CD4-positive, alpha-beta T cell treated with Interleukin-15 for 1 hour (primary cell): Measurements from ENCODE around the gene TRIM75.
"Not testable (repeated sequence)": the region's sequence is repeated elsewhere in the genome, so short reads cannot be mapped to it uniquely, and the experiment has no call there.

Experiments
- DNase-seq: peaks from one replicate; pipeline ENCODE4 v3.0.0-alpha.2; 2020

TRIM75 gene

DNA sequence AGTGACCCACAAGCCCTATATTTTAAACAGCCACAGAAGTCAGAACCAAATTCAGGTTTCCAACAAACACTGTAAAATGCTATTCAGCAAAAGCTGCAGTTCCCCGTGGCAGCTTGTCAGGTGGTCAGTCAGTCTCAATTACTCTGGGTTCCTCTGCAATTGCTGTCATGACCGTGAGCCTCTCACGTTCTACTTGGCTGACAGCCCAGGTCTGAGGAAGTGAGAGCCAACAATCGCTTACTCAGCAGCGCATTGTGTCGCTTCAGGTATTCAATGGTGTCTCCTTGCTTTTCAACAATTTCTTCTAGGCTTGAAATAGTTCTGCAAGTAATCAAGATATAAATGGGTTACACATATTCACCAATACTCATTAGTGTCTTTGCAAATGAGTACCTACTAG, 25.8 kb downstream of the TRIM75 start:
- DNase-seq = no peak

DNA sequence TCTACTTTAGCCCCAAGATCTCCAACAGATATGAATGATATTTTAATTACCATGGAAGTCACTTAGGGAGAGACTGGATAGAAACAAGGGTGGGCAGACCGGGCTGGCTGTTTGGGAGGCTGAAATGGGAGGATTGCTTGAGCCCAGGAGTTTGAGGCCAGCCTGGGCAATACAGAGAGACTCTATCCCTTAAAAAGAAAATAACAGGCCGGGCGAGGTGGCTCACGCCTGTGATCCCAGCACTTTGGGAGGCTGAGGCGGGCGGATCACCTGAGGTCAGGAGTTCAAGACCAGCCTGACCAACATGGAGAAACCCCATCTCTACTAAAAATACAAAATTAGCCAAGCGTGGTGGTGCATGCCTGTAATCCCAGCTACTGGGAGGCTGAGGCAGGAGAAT, 31.1 kb downstream of the TRIM75 start:
- not testable (repeated sequence) for DNase-seq

DNA sequence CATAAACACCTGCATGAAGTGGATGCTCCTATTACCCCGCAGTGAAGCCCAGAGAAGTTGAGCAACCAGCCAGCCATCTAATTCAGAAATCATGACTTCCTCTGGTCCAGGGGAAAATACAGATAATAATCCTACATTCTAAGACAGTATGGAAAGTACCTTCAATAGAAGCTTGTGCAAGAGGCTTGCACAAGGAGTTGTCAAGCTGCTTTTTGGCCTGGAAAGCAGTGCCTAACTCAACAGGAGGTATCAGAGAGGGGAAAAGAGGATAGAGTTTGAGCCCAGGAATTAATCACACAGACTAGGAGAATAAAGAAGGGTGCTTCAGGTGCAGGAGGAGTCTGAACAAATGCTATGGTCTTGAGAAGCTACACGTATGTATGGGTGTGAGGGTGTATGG, 32.3 kb downstream of the TRIM75 start:
- no peak for DNase-seq

DNA sequence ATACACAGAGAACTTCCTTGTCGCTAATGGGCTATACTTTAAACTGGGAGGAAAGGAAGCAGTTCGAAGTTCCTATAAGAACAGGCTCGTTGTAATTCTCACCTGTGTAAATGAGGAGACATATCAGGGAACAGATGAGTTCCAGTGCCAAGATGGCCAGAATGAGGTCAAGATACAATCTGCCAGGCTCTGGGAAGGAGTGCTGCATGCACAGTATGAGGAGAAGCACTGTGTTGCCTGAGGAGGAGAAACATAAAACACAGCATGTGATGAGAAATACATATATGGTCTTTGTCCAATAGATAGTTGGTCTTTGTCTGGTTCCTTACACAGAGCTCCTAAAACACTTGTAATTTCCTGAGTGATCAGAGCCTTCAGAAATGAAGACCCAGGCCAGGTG, 34.7 kb downstream of the TRIM75 start:
- no peak for DNase-seq

DNA sequence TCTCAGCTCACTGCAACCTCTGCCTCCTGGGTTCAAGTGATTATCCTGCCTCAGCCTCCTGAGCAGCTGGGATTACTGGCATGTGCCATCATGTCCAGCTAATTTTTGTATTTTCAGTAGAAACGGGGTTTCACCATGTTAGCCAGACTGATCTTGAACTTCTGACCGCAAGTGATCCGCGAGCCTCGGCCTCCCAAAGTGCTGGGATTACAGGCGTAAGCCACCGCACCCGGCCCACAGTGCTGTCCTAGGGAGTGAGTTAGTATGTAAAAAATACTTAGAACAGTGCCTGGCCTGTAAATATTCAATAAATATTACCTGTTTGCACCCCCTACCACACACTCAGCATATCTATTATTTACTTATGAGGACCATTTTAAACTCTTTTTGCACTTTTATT, 38.5 kb downstream of the TRIM75 start:
- not testable (repeated sequence) for DNase-seq

DNA sequence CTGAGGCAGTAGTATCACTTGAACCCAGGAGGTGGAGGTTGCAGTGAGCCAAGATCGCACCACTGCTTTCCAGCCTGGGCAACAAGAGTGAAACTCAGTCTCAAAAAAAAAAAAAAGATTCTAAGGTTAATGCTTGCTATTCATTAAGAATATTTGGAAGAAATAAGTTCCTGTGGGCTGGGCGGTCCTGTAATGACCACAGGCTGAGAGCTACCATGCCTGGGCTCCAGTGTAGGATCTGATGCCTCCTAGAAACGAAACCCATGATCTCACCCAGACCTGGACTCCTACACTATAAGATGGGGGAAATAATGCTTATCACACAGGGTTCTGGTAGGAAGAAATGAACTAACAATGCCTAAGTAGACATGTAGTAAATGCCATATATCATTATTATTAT, 41.2 kb downstream of the TRIM75 start:
- no peak for DNase-seq

DNA sequence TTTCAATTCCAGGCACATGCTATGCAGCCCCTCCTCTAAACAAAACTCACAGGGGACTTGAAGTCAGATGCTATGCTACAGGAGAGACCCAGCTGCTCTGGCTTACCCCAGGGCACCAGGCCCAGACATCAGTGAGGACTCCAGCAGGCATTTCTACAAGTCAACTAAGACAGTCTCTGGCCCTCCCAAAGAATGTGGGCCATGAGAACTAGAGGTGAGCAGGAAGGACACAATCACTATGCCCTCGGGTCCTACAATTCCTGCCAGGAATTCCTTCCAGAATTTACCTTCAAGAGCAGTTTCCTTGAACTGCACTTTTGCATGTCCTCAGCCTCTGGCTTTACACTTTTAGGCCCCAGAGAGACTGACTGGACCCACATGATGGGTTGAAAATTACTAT, 41.6 kb downstream of the TRIM75 start:
- DNase-seq = no peak

DNA sequence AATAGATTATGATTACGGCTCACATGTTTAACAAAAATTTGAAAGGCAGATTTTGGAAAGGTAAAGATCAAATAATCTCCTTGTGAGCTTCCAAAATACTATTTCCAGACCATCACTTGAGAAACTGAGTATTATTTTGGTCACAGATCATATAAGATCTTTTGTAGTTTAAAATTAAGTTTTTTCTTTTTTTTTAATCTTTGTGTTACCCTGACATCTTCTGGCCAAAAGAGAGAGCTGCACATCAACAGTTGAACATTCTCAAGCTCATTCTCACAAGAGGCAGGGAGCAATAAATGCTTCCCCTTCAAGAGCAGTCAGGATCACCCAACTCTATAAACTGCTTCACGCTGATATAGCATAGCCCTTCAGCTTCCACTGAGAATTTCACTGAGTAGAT, 43.1 kb downstream of the TRIM75 start:
- DNase-seq = no peak

DNA sequence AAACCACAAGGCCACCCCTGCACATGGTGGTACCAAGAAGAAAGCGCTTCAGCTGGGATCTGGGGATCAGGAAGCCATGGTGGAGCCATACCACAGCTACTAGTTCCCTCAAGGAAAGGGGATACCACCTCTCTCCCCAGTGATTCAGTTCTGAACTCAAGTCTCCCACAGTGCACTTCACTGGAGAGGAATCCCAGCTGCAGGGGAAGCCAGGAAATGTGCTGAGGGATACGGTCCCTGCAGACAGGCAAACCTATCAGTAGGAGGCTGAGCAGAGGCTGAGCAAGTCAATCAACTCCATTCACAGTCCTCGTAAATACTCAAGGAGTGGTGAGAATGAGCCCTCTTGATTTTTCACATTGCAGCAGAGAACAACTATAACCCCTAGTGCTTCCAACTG, 48.0 kb downstream of the TRIM75 start:
- DNase-seq = no peak

DNA sequence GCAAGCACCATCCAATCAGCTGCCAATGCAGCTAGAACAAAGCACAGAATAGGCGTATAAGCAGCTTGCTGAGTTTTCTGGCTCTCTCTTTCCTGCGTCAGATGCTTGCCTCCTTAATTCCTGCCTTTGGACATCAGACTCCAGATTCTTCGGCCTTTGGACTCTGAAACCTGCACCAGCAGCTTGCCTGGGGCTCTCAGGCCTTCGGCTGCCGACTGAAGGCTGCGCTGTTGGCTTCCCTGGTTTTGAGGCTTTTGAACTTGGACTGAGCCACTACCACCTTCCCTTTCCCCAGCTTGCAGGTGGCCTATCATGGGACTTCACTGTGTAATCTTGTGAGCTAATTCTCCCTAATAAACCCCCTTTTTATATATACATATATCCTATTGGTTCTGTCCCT, 52.9 kb downstream of the TRIM75 start:
- no peak for DNase-seq
